ENCODE measurements around the gene HS1BP3. TPM values are rescaled to one million over a fixed set of nuclear protein-coding genes. Genes with fewer than 3 reads are reported as not detected.

HS1BP3 gene
- total and polyA plus RNA-seq, 2 of the 13 experiments (the other 11 are each of a cell fraction or from before 2014, with no cell fraction given), result 15.2 to 22.0 TPM

- H2AFZ ChIP-seq (ENCODE audit: low read length), result no peak overlapping the region
- ChIA-PET POLR2A (interaction anchor here (1.3 to 36.8 kb wide), 6 partner anchors 10 to 154 kb away, joined by 4 to 1537 read pairs (median 6); partner anchors contain the start of gene RHOB), CTCF (ENCODE audit: low intra/inter-chr PET ratio, low total read pairs) (no interaction called here)
- intact Hi-C loops (cut with micrococcal nuclease; ENCODE audit: unreplicated experiment), result no loop called here
- H3K9me3 ChIP-seq (ENCODE audit: low read length), result no peaks in the 10 kb centered on the region
- no peaks in the 10 kb centered on the region for H3K36me3 ChIP-seq (replicated peaks in 1 of 2; ENCODE audit: control insufficient read depth in 1 of 2, insufficient read depth in 2 of 2, low read length in 2 of 2)
- H3K27me3 ChIP-seq (ENCODE audit: control insufficient read depth in 1 of 2, insufficient read depth in 2 of 2, low read length in 2 of 2), result no peaks in the 10 kb centered on the region
- no peak for ATAC-seq
- no peak overlapping the region for H3K4me3 ChIP-seq (replicated peaks in 1 of 3; ENCODE audit: insufficient read depth in 1 of 3, low read depth in 2 of 3, low read length in 3 of 3)
- H3K27ac ChIP-seq (ENCODE audit: extremely low read length, insufficient read depth, low read length), result no peak overlapping the region
- 66% methylated on average over 3 of the region's 3 CpGs for WGBS (ENCODE audit: low lambda C conversion rate)
- DNase-seq (ENCODE audit: low spot score), result no peak
- no peak overlapping the region for H3K9ac ChIP-seq (ENCODE audit: insufficient read depth, low read depth, low read length)
- in situ Hi-C loops (cut with HindIII; ENCODE audit: extremely low pct_ligation_motif_present, low pct_unique_long_range_greater_than_20kb), result no loop called here
- peaks cover 30% of the 10 kb centered on the region for H3K4me1 ChIP-seq (ENCODE audit: insufficient read depth, low read length)
- no peak overlapping the region for H3K4me2 ChIP-seq (ENCODE audit: low read depth, low read length)
- no peaks in the 10 kb centered on the region for H3K79me2 ChIP-seq (ENCODE audit: insufficient read depth, low read length)
- no peaks in the 10 kb centered on the region for H4K20me1 ChIP-seq (ENCODE audit: insufficient read depth, low read length)
- BruUV-seq (replicated peaks), result no TSS peak
- FAIRE-seq, result no peak
- TF ChIP-seq ZBTB14 (CRISPR knock-in tag; IDR thresholded peaks at IDR 0.05) (no peak), SNAPC2 (CRISPR knock-in tag; IDR thresholded peaks at IDR 0.05) (no peak), CEBPG (CRISPR knock-in tag; IDR thresholded peaks at IDR 0.05) (no peak), KIAA2018 (CRISPR knock-in tag; IDR thresholded peaks at IDR 0.05; ENCODE audit: borderline replicate concordance) (no peak), KDM5A (IDR thresholded peaks at IDR 0.05; ENCODE audit: borderline replicate concordance, low read length) (no peak), ZNF607 (CRISPR knock-in tag; IDR thresholded peaks at IDR 0.05; ENCODE audit: borderline replicate concordance) (no peak), ZNF451 (CRISPR knock-in tag; IDR thresholded peaks at IDR 0.05) (no peak), RBFOX2 (IDR thresholded peaks at IDR 0.05; ENCODE audit: low read depth, low read length) (no peak), ZNF83 (CRISPR knock-in tag; IDR thresholded peaks at IDR 0.05; ENCODE audit: borderline replicate concordance) (no peak), ZBTB8A (CRISPR knock-in tag; IDR thresholded peaks at IDR 0.05; ENCODE audit: borderline replicate concordance, low read depth) (no peak), HBP1 (CRISPR knock-in tag; IDR thresholded peaks at IDR 0.05; ENCODE audit: low read depth) (no peak), HIVEP1 (CRISPR knock-in tag; IDR thresholded peaks at IDR 0.05) (no peak), ZNF510 (CRISPR knock-in tag; IDR thresholded peaks at IDR 0.05; ENCODE audit: low read depth) (no peak), TEF (CRISPR knock-in tag; IDR thresholded peaks at IDR 0.05) (no peak)
Observed at GRCh38 chr2:20606198-20606597, 44.7 kb downstream of the HS1BP3 start.

Data from HepG2 (cell line).